Bone marrow (tissue), 2 donors: ENCODE results near the gene ZNF787.
A peak's percentile ranks its signal among the peaks of the same experiment; 100 is the strongest.
"Not testable (repeated sequence)": the region's sequence is repeated elsewhere in the genome, so short reads cannot be mapped to it uniquely, and the experiment has no call there.

Experiments used
- DNase-seq, 2 donors: peaks; one replicate each; lab custom pipeline; 2025; lab: John Stamatoyannopoulos, UW

ZNF787 gene

GRCh38 chr19:56121180-56122167, at the start of gene ZNF787:
Gene ZNF787 (minus strand): TSS chr19:56121295. CDS start chr19:56103217, 18,078 bp downstream.
- peak; percentile 89 to 90 for DNase-seq

DNA sequence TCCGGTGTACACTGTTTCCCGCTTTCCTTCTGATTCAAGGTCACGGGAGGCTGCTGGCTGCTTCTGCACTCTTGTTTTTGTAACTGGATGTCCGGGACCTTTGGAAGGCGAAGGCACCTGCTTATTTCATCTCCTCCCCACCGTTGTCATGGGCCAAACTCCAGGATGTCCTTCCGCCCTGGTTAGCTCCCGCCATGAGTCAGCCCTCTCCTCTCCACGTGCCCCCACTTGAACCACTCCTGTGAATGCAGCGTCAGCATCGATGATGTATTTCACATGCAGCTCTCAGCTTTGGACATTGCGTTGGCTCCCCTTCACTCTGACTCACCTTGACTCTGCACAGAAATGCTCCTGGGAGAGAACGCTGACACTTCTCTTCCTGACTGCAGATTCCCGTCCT, 49.2 kb upstream of the ZNF787 start:
- no peak for DNase-seq

DNA sequence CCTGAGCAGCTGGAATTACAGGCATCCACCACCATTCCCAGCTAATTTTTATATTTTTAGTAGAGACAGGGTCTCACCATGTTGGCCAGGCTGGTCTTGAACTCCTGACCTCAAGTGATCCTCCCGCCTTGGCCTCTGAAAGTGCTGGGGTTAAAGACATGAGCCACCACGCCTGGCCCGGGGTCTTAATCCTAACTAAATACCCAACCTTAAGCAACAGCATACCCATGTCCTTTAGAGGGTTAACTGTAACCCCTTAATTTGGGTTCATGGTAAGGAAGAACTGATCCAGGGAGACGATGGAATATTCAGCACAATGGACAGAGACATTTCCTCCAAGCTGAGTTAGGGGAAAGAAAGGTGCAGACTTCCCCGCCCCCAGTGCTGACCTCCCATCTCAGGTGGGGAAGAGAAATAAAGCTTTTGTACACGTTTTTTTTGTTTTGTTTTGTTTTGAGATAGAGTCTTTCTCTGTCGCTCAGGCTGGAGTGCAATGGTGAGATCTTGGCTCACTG, 46.0 kb upstream of the ZNF787 start:
- DNase-seq, result no peak

- no peak for DNase-seq
Observed at GRCh38 chr19:56163097-56163496, 42.0 kb upstream of the ZNF787 start.

DNA sequence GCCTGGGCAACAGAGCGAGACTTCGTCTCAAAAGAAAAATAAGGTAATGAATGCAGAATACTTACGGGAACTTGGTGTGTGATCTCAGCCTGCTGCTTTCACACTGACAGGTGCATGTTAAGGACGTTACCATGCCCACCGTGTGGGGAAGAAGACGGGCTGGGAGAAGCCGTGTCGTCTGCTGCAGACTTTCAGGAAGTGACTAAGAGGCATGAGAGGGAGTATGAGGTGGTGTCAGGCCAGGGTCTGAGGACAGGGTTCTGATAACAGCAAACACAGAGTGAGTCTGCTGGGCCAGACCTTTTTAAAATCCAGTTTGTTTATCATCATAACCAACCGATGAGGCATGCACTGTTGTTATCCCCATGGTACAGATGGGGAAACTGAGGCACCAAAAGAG, 41.2 kb upstream of the ZNF787 start:
- DNase-seq, result peak in 1 of 2 donors; percentile 75

DNA sequence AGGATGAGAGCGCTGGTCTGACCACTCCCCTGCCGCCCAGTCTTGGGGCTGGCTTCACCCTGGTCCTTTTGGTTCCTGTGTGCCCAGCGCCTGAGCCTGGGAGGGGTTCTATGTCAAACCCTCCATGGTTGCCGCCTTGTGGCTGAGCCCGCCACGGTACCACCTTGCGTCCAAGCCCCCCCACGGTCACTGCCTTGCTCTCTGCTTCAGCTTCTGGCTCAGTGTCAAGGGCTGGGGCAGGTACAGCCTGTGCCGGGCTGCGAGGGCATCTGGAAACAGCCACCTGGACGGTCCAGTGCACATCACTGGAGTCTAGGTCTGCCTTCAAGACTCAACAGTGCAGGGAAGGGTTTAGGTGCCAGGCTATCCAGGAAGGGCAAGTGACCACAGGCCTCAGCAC, 40.4 kb upstream of the ZNF787 start:
- DNase-seq, result no peak

- no peak for DNase-seq
Observed at GRCh38 chr19:56159622-56160271, 38.7 kb upstream of the ZNF787 start.

GRCh38 chr19:56159009-56159559, 38.0 kb upstream of the ZNF787 start:
- no peak for DNase-seq

DNA sequence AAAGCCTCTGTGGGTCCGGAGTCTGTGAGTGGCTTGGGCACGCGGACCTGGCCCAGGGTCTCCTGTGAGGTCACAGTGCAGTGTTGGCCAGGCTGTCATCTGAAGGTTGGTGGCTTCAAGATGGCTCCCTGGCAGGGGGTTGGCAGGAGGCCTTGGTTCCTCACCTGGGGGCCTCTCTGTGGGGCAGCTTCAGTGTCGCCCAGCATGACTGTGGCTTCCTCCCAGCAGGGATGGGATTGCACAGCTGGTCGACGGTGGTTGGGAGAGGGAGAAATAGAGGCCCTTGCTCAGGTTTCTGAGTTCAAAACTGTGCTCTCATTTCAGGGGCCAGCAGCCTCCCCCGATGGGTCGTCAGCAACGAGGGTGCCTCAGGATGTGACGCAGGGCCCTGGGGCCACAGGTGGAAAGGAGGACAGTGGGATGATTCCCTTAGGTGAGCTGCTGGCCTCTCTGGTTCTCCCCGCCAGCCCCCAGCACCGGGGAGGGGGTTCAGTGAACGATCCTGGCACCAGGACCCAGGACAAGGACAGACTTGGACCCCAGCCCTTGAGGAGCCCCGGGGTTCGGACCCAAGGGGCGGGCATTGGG, 37.2 kb upstream of the ZNF787 start:
- DNase-seq, result no peak

- DNase-seq, result no peak
Observed at GRCh38 chr19:56156768-56157167, 35.7 kb upstream of the ZNF787 start.

DNA sequence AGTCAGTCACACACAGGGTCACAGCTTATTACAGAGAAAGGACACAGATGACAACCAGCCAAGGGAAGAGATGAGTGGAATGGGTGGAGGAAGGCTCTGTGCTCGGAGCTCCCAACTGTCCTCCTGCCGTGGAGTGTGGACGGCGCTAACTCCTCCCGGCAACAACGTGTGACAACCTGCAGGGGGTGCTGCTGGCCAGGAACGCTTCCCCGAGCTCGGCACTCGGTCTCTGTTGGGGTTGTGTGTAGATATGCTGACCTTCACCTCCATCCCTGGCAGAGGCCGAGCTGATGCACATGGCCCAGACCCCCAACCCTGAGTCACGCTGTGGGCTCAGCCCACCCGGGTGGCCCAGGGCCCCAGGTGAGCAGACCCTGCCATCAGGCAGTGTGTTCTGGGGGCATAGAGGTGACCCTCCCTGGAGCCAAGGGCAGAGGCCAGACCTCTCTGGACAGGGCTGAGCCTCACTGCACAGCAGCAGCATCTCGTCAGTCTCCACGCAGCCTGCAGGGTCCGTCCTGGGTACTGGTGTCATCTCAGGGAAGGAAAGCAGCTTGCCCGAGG, 34.1 kb upstream of the ZNF787 start:
- no peak for DNase-seq

DNA sequence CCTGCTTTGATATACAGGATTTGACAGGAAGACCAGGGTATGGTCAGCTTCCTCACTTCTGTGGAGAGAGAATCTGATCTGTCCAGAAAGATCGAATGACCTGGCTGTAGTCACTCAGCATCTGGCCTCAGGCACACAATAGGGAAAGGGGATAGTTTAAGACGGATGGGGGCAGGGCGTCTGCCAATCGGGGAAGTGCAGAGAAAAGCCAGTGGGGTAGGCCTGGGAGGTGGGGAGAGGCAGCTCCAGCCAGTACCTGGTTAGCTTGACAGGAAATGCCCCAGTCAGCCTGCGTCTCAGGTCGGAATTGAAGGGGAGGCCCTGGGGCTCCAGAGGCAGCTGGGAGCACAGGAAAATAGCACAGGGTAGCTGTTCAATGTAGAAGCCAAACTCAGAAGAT, 32.4 kb upstream of the ZNF787 start:
- DNase-seq, result no peak

DNA sequence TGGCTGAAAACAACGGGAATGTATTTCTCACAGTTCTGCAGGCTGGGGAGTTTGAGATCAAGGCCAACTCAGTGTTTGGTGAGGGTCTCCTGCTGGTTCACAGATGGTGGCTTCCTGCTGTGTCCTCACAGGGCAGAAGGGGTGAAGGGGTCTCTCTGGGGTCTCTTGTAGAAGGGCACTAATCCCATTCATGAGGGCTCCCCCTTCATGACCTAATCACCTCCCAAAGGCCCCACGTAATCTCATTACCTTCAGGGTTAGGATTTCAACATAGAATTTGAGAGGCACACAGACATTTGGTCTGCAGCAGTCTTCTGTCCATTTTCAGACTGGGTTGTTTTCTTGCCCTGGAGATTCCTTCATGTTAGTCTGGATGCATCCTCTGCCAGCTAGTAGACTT, 31.5 kb upstream of the ZNF787 start:
- no peak for DNase-seq

GRCh38 chr19:56150358-56150757, 29.3 kb upstream of the ZNF787 start:
- DNase-seq, result no peak

DNA sequence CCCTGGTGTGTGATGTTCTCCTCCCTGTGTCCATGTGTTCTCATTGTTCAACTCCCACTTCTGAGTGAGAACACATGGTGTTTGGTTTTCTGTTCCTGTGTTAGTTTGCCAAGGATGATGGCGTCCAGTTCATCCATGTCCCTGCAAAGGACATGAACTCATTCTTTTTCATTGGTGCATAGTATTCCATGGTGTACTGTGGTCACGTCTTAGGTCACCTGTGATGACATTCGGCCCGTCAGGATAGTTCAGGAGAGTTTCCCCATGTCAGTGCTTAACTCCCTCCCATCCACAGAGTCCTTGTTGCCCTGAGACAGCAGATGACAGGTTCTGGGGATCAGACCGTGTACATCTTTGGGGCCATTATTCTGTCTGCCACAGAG, 28.6 kb upstream of the ZNF787 start:
- DNase-seq, result no peak

- not testable (repeated sequence) for DNase-seq
Observed at GRCh38 chr19:56148955-56149655, 28.0 kb upstream of the ZNF787 start.

DNA sequence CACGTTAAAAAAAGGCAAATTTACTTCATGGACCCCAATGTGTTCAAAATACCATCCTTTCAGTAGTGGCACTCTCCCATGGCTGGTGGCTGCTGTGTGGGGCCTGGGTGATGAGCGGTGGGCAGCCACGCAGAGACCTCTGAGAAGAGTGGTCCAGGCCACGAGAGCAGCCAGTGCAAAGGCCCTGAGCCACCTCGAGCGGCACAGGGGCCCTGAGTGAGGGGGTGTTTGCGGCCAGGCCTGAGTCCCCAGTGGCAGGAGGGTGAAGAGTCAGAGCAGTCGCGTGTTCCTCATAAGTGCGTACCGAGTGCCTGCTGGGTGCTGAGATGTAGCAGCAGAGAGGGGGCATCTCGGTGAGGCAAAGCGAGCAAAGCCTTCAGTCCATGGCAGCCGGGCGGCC, 27.0 kb upstream of the ZNF787 start:
- DNase-seq, result no peak

GRCh38 chr19:56147307-56147706, 26.2 kb upstream of the ZNF787 start:
- no peak for DNase-seq

GRCh38 chr19:56146904-56147303, 25.8 kb upstream of the ZNF787 start:
- no peak for DNase-seq

- no peak for DNase-seq
Observed at GRCh38 chr19:56145698-56146097, 24.6 kb upstream of the ZNF787 start.

- DNase-seq, result no peak
Observed at GRCh38 chr19:56144831-56145230, 23.7 kb upstream of the ZNF787 start.
